ENCODE measurements around the gene LCOR.

LCOR gene

DNA sequence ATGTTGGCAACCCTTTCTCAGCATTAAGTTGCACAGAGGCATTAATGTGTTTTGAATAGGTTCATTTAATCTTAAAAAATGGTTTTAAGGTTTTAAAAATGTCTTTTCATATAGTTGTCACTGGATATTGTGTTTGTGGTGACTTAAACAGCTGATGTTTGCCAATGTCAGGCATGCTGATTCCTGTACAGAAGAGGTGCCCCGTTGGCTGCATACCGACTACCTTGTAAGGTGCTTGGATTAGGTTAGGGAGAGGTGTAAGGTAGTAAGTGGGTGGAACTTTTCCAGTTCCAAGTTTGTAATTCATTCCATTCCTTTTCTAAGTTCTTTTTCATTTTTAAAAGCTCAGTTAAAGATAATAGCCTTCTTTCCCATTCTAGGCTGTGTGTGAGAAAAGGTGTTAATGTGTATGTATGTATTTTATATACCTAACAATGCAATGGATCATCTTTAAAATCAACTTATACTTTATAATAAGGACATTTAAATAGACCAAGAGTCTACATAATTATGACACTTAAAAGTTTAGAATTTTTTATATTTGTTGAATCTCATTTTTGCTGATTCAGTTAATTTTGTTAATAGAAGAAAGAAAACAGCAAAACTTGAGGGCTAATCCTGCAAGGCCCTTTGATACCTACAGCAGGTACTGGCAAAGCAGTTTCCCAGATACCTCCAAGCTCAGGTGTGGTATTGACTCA lies 155.2 kb downstream of the LCOR start:
- no peak for DNase-seq (ENCODE audit: low read depth in 3 of 3)

GRCh38 chr10:96987842-96988175 lies 155.7 kb downstream of the LCOR start:
- no peak for DNase-seq (ENCODE audit: low read depth in 3 of 3)

- DNase-seq (ENCODE audit: low read depth in 3 of 3), result no peak
Observed at GRCh38 chr10:96988426-96988825, 156.3 kb downstream of the LCOR start.

GRCh38 chr10:96991313-96991841 lies 159.3 kb downstream of the LCOR start:
- DNase-seq (ENCODE audit: low read depth in 3 of 3), result no peak

GRCh38 chr10:96992721-96993120 lies 160.6 kb downstream of the LCOR start:
- no peak for DNase-seq (ENCODE audit: low read depth in 3 of 3)

DNA sequence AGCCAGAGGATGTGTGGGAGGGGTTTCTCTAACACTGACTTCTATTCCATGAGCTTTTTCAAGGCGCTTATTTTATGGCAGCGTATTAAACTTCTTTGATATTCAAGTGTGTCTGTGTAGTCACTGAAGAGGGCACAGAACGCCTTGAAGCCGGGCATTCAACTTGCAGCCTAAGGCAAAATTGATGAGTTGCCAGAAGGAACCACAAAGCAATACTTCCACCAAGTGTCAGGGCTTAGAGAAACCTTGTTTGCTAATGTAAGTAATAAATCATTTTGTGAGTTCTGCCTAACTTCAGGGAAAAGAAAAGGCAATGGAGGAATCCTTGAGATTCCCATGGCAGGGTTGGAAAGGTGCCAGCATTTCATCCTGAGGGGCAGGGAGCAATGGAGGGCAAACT lies 163.8 kb downstream of the LCOR start:
- DNase-seq (ENCODE audit: low read depth in 3 of 3), result no peak

DNA sequence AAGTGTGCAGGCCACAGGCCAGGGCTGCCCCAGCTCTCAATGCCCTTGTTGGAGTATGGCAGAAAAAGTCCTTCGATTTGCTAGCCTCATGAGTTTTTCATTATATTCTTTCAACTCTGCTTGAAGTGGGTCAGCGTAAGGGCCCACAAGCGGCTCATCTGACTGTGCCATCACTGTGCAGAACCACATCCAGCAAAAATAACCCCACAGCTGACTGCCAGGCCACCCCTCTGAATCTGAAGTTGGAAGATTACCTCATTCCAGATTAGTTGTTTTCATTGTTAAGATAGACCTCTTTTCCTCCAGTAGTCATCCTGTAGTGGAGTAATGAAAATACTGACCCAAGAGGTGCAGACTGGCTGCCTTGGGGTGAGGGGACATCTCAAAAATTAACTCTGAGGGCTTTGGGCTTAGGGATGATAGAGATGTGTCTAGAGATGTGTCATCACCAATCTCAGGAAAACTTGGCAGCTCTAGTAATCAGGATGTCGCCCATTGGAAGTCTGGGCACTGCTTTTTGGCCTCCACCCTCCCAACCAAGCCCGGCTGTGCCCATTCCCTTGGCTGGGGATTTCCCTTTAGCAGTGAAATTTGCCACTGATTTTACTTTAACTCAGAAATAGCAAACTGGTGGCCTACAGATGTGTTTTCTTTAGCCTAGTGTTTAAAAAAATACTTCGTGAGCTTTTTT lies 164.3 kb downstream of the LCOR start:
- no peak for DNase-seq (ENCODE audit: low read depth in 3 of 3)

- DNase-seq (ENCODE audit: low read depth in 3 of 3), result no peak
Observed at GRCh38 chr10:96998329-96998888, 166.3 kb downstream of the LCOR start.

GRCh38 chr10:96999337-96999736 lies 167.2 kb downstream of the LCOR start:
- no peak for DNase-seq (ENCODE audit: low read depth in 3 of 3)

GRCh38 chr10:96999987-97000386 lies 167.9 kb downstream of the LCOR start:
- no peak for DNase-seq (ENCODE audit: low read depth in 3 of 3)

DNA sequence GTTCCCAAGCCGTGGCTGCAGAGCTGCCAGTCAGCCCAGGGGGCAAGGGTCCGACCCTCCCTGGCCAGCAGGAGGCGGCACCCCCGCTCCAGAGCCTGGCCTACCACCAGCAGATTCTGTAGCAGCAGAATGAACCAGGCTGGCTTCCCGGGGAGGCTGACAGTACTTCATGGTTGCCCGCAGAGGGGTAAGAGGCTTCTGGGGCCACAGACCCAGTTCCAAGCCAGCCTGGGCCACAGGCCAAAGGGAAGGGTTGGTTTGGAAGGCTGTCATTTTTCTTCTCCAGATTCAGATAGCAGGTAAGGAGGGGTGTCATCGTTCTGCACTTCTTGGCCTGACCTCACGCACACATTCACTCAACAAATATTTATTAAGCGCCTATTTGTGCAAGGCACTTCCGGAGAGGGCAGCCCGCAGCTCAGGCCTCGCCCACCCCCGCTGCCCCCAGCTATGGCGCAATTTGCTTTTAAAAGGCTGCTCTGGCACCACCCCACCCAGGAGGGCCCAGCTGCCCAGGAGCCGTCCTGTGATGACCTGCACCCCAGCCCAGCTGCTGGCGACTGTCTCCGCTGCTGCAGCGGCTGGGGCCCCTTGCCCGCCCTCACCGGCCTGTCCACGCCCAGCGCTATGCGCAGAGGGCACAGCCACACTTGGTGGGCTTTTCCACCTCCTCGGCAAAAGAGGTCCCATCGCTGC lies 168.5 kb downstream of the LCOR start:
- DNase-seq (ENCODE audit: low read depth in 3 of 3), result no peak

GRCh38 chr10:97001183-97001991 lies 169.3 kb downstream of the LCOR start:
- no peak for DNase-seq (ENCODE audit: low read depth in 3 of 3)

GRCh38 chr10:97002670-97003069 lies 170.6 kb downstream of the LCOR start:
- no peak for DNase-seq (ENCODE audit: low read depth in 3 of 3)

GRCh38 chr10:97003151-97003803 lies 171.2 kb downstream of the LCOR start:
- no peak for DNase-seq (ENCODE audit: low read depth in 3 of 3)

DNA sequence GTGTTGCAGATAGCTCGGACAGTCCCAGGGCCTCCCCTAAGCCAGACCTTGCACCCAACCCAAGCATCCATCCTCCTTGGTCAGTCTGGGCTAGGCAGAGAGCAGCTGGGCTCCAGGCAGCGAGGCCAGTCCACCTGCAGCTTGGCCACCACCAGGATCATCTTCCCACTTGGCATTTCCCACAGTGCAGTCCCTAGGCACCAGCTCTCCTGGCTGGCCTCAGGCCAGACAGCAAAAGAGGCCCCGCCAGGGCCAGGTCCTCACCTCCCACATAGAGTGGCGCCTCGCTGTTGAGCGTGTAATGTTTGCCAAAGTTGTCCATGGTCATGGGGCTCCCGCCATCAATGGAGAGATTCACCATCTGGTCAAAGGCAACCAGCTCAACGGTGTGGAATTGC lies 171.7 kb downstream of the LCOR start:
- no peak for DNase-seq (ENCODE audit: low read depth in 3 of 3)

DNA sequence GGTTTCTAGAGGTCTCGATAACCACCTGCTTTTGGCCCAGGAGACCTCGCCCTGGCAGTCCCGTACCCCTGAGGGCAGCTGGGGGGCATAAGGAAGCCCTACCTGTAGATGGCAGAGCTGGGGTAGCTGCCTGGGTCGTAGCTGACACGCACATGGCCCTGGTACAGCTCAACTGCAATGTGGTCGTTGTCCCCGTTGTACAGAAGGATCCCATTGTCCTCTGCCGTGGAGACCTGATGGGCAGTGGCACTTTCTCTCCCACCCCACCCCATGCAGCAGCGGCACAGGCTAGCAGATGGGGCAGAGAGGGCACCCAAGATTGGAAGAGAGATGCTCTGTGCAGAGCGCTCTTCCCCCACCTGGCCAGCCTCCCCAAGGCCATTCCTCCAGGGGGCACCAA lies 172.5 kb downstream of the LCOR start:
- DNase-seq (ENCODE audit: low read depth in 3 of 3), result no peak

DNA sequence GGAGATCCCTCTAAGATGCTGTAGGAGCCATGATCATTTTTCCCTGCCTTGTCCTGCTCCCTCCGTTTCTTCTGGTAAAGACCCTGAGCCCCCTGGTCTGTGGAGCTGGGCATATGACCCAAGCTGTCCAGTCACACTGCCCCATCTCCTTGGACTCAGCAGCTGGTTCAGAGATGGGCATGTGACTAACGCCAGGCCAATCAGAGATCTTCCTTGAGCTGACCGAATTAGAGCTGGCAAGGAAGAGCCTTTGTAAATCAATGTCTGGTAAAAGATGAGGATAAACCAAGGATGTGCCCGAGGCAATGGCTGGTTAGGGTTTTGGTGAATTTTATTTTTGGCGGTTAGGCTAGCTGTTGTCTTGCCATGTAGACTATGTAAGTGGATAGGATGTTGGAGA lies 173.3 kb downstream of the LCOR start:
- no peak for DNase-seq (ENCODE audit: low read depth in 3 of 3)

- no peak for DNase-seq (ENCODE audit: low read depth in 3 of 3)
Observed at GRCh38 chr10:97006364-97006763, 174.3 kb downstream of the LCOR start.

- no peak for DNase-seq (ENCODE audit: low read depth in 3 of 3)
Observed at GRCh38 chr10:97007417-97007816, 175.3 kb downstream of the LCOR start.

GRCh38 chr10:97010695-97011206 lies 178.7 kb downstream of the LCOR start:
- no peak for DNase-seq (ENCODE audit: low read depth in 3 of 3)

DNA sequence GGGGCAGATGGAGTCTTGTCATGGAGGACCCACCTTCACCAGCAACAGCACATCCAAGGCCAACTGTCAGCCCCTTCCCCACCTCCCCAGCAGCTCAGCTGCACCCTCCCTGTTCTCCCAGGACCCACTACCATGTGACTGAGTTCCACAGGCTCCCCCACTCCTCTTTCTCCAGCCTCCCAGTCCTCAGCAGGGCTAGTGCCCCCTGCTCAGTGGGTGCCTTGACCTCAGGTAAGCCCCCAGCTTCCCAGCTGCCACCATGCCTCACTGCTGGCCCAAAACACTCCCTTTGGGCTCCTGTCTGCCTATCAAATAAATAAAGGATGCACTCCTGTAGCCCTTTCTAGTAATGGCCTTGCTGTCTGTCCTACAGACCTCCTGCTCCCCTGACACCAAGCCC lies 179.3 kb downstream of the LCOR start:
- DNase-seq (ENCODE audit: low read depth in 3 of 3), result no peak

Data from stimulated activated CD4-positive, alpha-beta T cell treated with anti-CD3 and anti-CD28 coated beads, TNF-alpha, amount 100 ng/mL, for 24 hours (primary cell).